GM18505 (cell line): ENCODE data around the gene ARHGEF16.

Source experiments
- ATAC-seq: cut with Tn5 transposase; IDR thresholded peaks from one replicate; pipeline ENCODE4 v1.9.1; 2021; ENCODE audit not compliant: unreplicated experiment
- POLR2A ChIP-seq: IDR thresholded peaks from 4 replicates; pipeline ENCODE4 v1.6.1; 2011; ENCODE audit warnings: borderline replicate concordance; ENCODE audit not compliant: insufficient read depth, insufficient read length; ENCODE audit errors: extremely low read depth

The ARHGEF16 gene

GRCh38 chr1:3453891-3454810 is at the start of gene ARHGEF16:
TSS of gene ARHGEF16 (plus strand) at chr1:3454665. CDS start at chr1:3463085, 8,420 bp downstream.
- no peak for ATAC-seq
- TF ChIP-seq POLR2A, result no peak

GRCh38 chr1:3404801-3405200 is 49.7 kb upstream of the ARHGEF16 start:
- TF ChIP-seq POLR2A, result no peak
- ATAC-seq, result no peak

GRCh38 chr1:3405491-3405890 is 49.0 kb upstream of the ARHGEF16 start:
- no peak for ATAC-seq
- no peak for TF ChIP-seq POLR2A

GRCh38 chr1:3405974-3406867 is 48.2 kb upstream of the ARHGEF16 start:
- no peak for ATAC-seq
- no peak for TF ChIP-seq POLR2A

GRCh38 chr1:3407021-3407420 is 47.4 kb upstream of the ARHGEF16 start:
- ATAC-seq, result no peak
- TF ChIP-seq POLR2A, result no peak

- TF ChIP-seq POLR2A, result no peak
- no peak for ATAC-seq
Observed at GRCh38 chr1:3408751-3409266, 45.7 kb upstream of the ARHGEF16 start.

GRCh38 chr1:3409366-3410141 is 44.9 kb upstream of the ARHGEF16 start:
- ATAC-seq, result no peak
- no peak for TF ChIP-seq POLR2A

- ATAC-seq, result no peak
- no peak for TF ChIP-seq POLR2A
Observed at GRCh38 chr1:3410142-3410925, 44.1 kb upstream of the ARHGEF16 start.

- ATAC-seq, result no peak
- TF ChIP-seq POLR2A, result no peak
Observed at GRCh38 chr1:3411806-3412205, 42.7 kb upstream of the ARHGEF16 start.

GRCh38 chr1:3412376-3412775 is 42.1 kb upstream of the ARHGEF16 start:
- no peak for TF ChIP-seq POLR2A
- ATAC-seq, result no peak

- TF ChIP-seq POLR2A, result no peak
- ATAC-seq, result no peak
Observed at GRCh38 chr1:3413975-3414710, 40.3 kb upstream of the ARHGEF16 start.
